Ramos (cell line): ENCODE measurements around the gene TXNRD2.
"Not testable (repeated sequence)": the region's sequence is repeated elsewhere in the genome, so short reads cannot be mapped to it uniquely, and the experiment has no call there.

Source experiments
- in situ Hi-C: fragments of 300-500 bp; cut with MboI; formaldehyde crosslinking; loops from one replicate; pipeline ENCODE4 v1.14.3; 2022; ENCODE audit warnings: low sequenced_read_pairs; ENCODE audit not compliant: unreplicated experiment

TXNRD2 gene

GRCh38 chr22:19841641-19842392 is 99.8 kb downstream of the TXNRD2 start:
- in situ Hi-C loops, result no loop called here

DNA sequence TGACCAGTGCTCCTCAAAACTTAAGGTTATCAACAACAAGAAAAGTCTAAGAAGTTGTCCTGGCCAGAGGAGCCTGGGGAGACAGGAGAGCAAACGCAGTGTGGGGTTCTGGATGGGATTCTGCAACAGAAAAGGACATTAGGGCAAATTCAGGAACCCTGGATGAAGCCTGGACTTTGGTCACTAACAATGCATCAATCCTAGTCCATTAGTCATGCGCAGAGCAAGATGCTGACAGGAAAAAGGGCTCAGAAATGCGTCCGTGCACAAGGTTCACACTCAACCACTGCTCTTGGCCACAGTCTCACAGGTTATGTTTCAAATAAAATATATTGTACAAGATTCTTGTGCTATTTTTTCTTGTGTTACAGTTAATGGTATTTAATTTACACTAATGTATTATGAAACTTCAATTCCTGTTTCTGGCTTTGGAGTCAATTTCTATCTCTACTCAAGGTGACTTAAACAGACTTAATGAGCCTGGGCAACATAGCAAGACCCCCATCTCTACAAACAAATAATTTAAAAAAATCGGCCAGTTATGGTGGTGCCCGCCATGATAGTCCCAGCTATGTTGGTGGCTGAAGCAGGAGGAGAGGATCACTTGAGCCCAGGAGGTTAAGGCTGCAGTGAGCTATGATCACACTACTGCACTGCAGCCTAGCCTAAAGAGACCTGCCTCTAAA is 100.5 kb downstream of the TXNRD2 start:
- in situ Hi-C loops, result no loop called here

DNA sequence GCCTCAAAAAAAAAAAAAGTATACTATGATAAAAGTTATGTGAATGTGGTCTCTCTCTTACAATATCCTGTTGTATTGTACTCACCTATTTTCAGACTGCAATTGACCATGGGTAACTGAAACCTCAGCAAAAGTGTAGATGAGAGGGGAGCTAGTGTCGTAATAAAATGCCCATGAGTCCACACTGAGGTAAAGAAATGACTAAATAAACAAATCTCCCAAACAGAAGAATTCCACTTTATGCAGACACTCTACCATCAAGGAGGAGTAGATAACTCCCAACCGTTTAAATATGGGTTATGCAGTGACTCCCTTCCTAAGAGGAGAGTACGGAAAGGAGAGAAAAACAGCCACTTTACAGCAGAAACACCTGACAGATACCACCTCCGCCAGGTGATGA is 101.6 kb downstream of the TXNRD2 start:
- in situ Hi-C loops, result no loop called here

- in situ Hi-C loops, result no loop called here
These were observed 103.7 kb downstream of the TXNRD2 start for GRCh38 chr22:19837915-19838314.

GRCh38 chr22:19836512-19836911 is 105.1 kb downstream of the TXNRD2 start:
- in situ Hi-C loops, result no loop called here

DNA sequence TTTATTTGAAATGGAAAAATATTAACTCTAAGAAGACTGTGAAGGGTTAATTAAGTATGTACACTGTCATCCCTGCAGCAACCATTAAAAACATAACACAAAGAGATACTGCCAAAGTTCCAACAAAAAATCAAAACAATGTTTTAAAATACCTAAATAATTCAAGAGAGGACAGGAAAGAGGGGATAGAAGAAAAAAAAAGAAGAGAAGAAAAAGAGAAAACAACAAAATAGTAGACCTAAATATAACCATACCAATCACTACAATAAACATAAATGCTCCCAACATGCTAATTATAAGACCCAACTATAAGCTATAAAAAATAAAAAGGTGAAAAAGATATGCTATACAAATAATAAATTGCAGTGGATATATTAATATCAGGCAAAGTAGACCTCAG is 107.0 kb downstream of the TXNRD2 start:
- in situ Hi-C loops, result no loop called here

DNA sequence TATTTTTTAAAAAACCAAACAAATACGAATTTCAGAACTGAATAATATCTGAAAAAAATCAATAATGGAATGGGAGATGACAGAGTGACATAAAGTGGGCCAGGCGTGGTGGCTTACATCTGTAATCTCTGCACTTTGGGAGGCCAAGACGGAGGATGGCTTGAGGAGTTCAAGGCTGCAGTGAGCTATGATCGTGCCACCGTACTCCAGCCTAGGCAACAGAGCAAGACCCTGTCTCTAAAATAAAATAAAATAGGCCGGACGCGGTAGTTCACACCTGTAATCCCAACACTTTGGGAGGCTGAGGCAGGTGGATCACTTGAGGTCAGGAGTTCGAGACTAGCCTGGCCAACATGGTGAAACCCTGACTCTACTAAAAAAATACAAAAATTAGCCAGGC is 108.3 kb downstream of the TXNRD2 start:
- in situ Hi-C loops, result not testable (repeated sequence)

- in situ Hi-C loops, result no loop called here
These were observed 109.0 kb downstream of the TXNRD2 start for GRCh38 chr22:19832476-19833108.

- in situ Hi-C loops, result not testable (repeated sequence)
These were observed 109.6 kb downstream of the TXNRD2 start for GRCh38 chr22:19831979-19832378.

- in situ Hi-C loops, result no loop called here
These were observed 110.6 kb downstream of the TXNRD2 start for GRCh38 chr22:19831016-19831415.

GRCh38 chr22:19828035-19828401 is 113.6 kb downstream of the TXNRD2 start:
- in situ Hi-C loops, result no loop called here

DNA sequence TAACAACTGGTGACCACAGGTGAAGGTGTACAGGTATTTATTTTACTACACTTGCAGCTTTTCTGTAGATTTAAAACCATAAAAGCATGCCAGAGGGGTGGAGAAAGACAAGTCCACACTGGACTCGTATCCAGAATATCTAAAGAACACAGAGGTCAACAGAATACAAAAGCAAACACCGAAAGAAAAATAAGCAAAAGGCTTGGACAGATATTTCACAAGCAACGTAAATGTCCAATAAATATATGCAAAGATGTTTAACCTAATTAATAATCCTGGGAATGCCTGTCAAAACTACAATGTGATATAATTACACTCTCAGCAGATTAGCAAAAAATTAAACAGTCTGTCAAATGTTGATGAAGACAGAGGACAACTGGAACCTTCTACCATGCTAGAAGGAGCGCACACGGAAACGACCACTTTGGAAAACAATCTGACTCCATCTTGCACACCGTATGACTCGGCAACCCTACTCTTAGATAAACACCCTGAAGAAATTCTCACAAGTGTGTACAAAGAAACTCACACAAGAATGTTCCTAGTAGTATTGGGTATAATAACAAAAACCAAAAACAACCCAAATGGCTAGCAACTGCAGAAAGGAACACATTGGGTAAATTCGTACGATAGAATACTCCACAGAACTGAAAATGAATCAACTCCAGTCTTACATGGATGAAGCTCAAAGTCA is 114.1 kb downstream of the TXNRD2 start:
- in situ Hi-C loops, result no loop called here

GRCh38 chr22:19826619-19826950 is 115.0 kb downstream of the TXNRD2 start:
- in situ Hi-C loops, result no loop called here

DNA sequence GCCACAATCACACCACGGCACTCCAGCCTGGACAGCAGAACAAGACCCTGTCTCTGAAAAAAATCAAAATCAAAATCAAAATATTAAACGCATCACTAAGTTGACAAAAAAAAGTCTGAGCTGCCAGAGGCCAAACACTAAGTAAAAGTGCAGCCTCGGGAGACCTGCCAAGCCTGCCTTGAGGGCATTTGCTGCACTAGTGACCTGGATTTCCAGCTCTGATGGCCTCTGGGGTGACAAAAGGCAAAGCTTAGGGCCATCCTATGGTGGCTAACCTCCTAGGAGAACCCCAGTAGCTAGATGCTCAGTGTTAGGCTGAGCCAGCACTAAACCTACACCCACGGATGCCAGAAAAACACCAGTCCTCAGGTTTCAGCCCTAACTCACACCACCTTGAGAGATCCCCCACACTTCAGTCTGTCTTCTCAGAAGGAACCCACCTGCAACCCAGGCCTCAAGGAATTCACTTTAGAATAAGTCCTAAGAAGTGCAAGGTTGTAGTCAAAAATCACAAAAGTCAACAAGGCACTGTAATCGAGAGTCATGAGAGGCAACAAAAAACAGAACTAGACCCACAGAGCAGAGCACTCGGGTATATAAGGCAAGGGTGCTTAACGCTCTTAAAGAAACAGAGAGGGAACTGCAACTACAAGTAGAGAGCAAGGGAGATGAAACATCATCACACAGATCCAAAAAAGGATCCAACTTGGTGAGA is 115.6 kb downstream of the TXNRD2 start:
- in situ Hi-C loops, result no loop called here
